Mucosa of rectum (tissue), 2 donors: ENCODE data around the gene INO80C.
"Not testable (repeated sequence)": the region's sequence is repeated elsewhere in the genome, so short reads cannot be mapped to it uniquely, and the experiment has no call there.

Source experiments
- H3K27ac ChIP-seq, 2 donors: one replicate each; pipeline ENCODE4 v1.7.0; 2013; ENCODE audit warnings: inconsistent platforms in 2 of 2, low read depth in 2 of 2, low read length in 2 of 2
- H3K27me3 ChIP-seq, 2 donors: one replicate each; pipeline ENCODE4 v1.7.0; 2013; ENCODE audit warnings: low read length in 2 of 2; ENCODE audit not compliant: control insufficient read depth in 2 of 2, insufficient read depth in 2 of 2
- H3K36me3 ChIP-seq, 2 donors: one replicate each; pipeline ENCODE4 v1.7.0; 2013; ENCODE audit warnings: low read length in 2 of 2; ENCODE audit not compliant: control insufficient read depth in 2 of 2, insufficient read depth in 2 of 2
- H3K4me1 ChIP-seq, 2 donors: one replicate each; pipeline ENCODE4 v1.7.0; 2013; ENCODE audit warnings: low read length in 2 of 2, mild to moderate bottlenecking in 1 of 2; ENCODE audit not compliant: control insufficient read depth in 2 of 2, insufficient read depth in 2 of 2
- H3K4me3 ChIP-seq, 2 donors: one replicate each; pipeline ENCODE4 v1.7.0; 2013; ENCODE audit warnings: low read length in 2 of 2
- H3K9ac ChIP-seq, 2 donors: one replicate each; pipeline ENCODE4 v1.7.0; 2013; ENCODE audit warnings: low read length in 2 of 2, low read depth in 1 of 2, mild to moderate bottlenecking in 1 of 2
- H3K9me3 ChIP-seq, 2 donors: one replicate each; pipeline ENCODE4 v1.7.0; 2013; ENCODE audit warnings: low read length in 2 of 2; ENCODE audit not compliant: control insufficient read depth in 2 of 2
- donor health status: healthy.
- donor health status: Normal muscosa, but diverticular disease.

Gene INO80C

GRCh38 chr18:35453065-35453464 lies 44.7 kb downstream of the INO80C start:
- H3K27ac ChIP-seq, H3K36me3 ChIP-seq, H3K4me3 ChIP-seq, H3K9ac ChIP-seq, H3K9me3 ChIP-seq, H3K4me1 ChIP-seq, H3K27me3 ChIP-seq: not testable (repeated sequence)

- H3K9ac ChIP-seq: no peak overlapping the region
Observed at GRCh38 chr18:35451916-35452315, 45.8 kb downstream of the INO80C start.

GRCh38 chr18:35451032-35451431 lies 46.7 kb downstream of the INO80C start:
- no peaks in the 10 kb centered on the region for H3K27me3 ChIP-seq
- H3K4me1 ChIP-seq: peaks cover 0 to 2% of the 10 kb centered on the region in 2 donors
- no peaks in the 10 kb centered on the region for H3K36me3 ChIP-seq
- no peaks in the 10 kb centered on the region for H3K9me3 ChIP-seq
- H3K9ac ChIP-seq: no peak overlapping the region
- H3K4me3 ChIP-seq: no peak overlapping the region
- no peak overlapping the region for H3K27ac ChIP-seq

More at GRCh38 chr18:35451916-35452315, 45.8 kb downstream of the INO80C start:
- Histone ChIP-seq H3K36me3 (no peaks in the 10 kb centered on the region), H3K9me3 (no peaks in the 10 kb centered on the region), H3K27ac (no peak overlapping the region), H3K4me3 (no peak overlapping the region), H3K27me3 (no peaks in the 10 kb centered on the region), H3K4me1 (peaks cover 3 to 5% of the 10 kb centered on the region in 2 donors)

GRCh38 chr18:35444636-35445035 lies 53.1 kb downstream of the INO80C start:
- H3K4me1 ChIP-seq: no peaks in the 10 kb centered on the region
- no peak overlapping the region for H3K27ac ChIP-seq
- no peak overlapping the region for H3K9ac ChIP-seq
- no peaks in the 10 kb centered on the region for H3K27me3 ChIP-seq
- H3K4me3 ChIP-seq: no peak overlapping the region
- H3K36me3 ChIP-seq: no peaks in the 10 kb centered on the region
- H3K9me3 ChIP-seq: no peaks in the 10 kb centered on the region

GRCh38 chr18:35443847-35444246 lies 53.9 kb downstream of the INO80C start:
- H3K9ac ChIP-seq: no peak overlapping the region
- H3K27ac ChIP-seq: no peak overlapping the region
- no peaks in the 10 kb centered on the region for H3K36me3 ChIP-seq
- no peaks in the 10 kb centered on the region for H3K4me1 ChIP-seq
- no peak overlapping the region for H3K4me3 ChIP-seq
- H3K27me3 ChIP-seq: no peaks in the 10 kb centered on the region
- H3K9me3 ChIP-seq: no peaks in the 10 kb centered on the region

- Histone ChIP-seq H3K36me3 (no peaks in the 10 kb centered on the region), H3K4me3 (no peak overlapping the region), H3K27ac (no peak overlapping the region), H3K9me3 (no peaks in the 10 kb centered on the region), H3K9ac (no peak overlapping the region), H3K27me3 (no peaks in the 10 kb centered on the region), H3K4me1 (no peaks in the 10 kb centered on the region)
Observed at GRCh38 chr18:35443434-35443833, 54.3 kb downstream of the INO80C start.

GRCh38 chr18:35442701-35443100 lies 55.1 kb downstream of the INO80C start:
- Histone ChIP-seq H3K27me3 (no peaks in the 10 kb centered on the region), H3K27ac (no peak overlapping the region), H3K9ac (no peak overlapping the region), H3K4me1 (no peaks in the 10 kb centered on the region), H3K4me3 (no peak overlapping the region), H3K36me3 (no peaks in the 10 kb centered on the region), H3K9me3 (no peaks in the 10 kb centered on the region)

GRCh38 chr18:35441857-35442595 lies 55.7 kb downstream of the INO80C start:
- no peaks in the 10 kb centered on the region for H3K9me3 ChIP-seq
- no peak overlapping the region for H3K4me3 ChIP-seq
- H3K36me3 ChIP-seq: no peaks in the 10 kb centered on the region
- H3K4me1 ChIP-seq: no peaks in the 10 kb centered on the region
- H3K9ac ChIP-seq: no peak overlapping the region
- no peak overlapping the region for H3K27ac ChIP-seq
- no peaks in the 10 kb centered on the region for H3K27me3 ChIP-seq

GRCh38 chr18:35438480-35439234 lies 59.1 kb downstream of the INO80C start:
- Histone ChIP-seq H3K4me3 (no peak overlapping the region), H3K9ac (no peak overlapping the region), H3K36me3 (no peaks in the 10 kb centered on the region), H3K27ac (no peak overlapping the region), H3K27me3 (no peaks in the 10 kb centered on the region), H3K9me3 (no peaks in the 10 kb centered on the region), H3K4me1 (no peaks in the 10 kb centered on the region)

GRCh38 chr18:35437836-35438235 lies 59.9 kb downstream of the INO80C start:
- H3K36me3 ChIP-seq: no peaks in the 10 kb centered on the region
- H3K9me3 ChIP-seq: no peaks in the 10 kb centered on the region
- H3K27me3 ChIP-seq: no peaks in the 10 kb centered on the region
- H3K27ac ChIP-seq: no peak overlapping the region
- no peak overlapping the region for H3K9ac ChIP-seq
- no peak overlapping the region for H3K4me3 ChIP-seq
- no peaks in the 10 kb centered on the region for H3K4me1 ChIP-seq
